ENCODE results near the gene TMEM150B. TPM values are rescaled to one million over a fixed set of nuclear protein-coding genes. Genes with fewer than 3 reads are reported as not detected.

The TMEM150B gene
- total RNA-seq, 2 donors from 2014 or later = 0.73 to 0.95 TPM

- no peak for DNase-seq
- Mint-ChIP-seq H3K4me1 (peaks cover 3% of the 10 kb centered on the region), H3K27me3 (ENCODE audit: insufficient read depth) (no peaks in the 10 kb centered on the region), H3K36me3 (ENCODE audit: low read depth) (peaks cover 18% of the 10 kb centered on the region), H3K27ac (peak overlapping the region; percentile 97), H3K4me3 (peak overlapping the region; percentile 97), H3K9me3 (no peaks in the 10 kb centered on the region)
- Histone ChIP-seq H3K9me3 (ENCODE audit: control insufficient read depth, low read length) (no peaks in the 10 kb centered on the region), H3K27me3 (ENCODE audit: control insufficient read depth, insufficient read depth, low read length, poor library complexity, severe bottlenecking) (no peaks in the 10 kb centered on the region), H3K27ac (ENCODE audit: low read depth, low read length) (peak overlapping the region; percentile 97), H3K9ac (ENCODE audit: extremely low read depth, low read length, poor library complexity, severe bottlenecking) (peak overlapping the region; percentile 72), H3K4me3 (ENCODE audit: low read length) (peak overlapping the region; percentile 87), H3K4me1 (ENCODE audit: control insufficient read depth, insufficient read depth, low read length) (peaks cover 2% of the 10 kb centered on the region), H3K36me3 (ENCODE audit: control insufficient read depth, insufficient read depth, low read length) (peaks cover 18% of the 10 kb centered on the region)
- WGBS, 2 experiments (ENCODE audit: insufficient coverage in 1 of 2, insufficient read length in 1 of 2) = 1% methylated on average over 22 of the region's 23 CpGs; no CpG with 5 or more reads in 1 of the 2 experiments
- no peak for TF ChIP-seq CTCF (conservative IDR thresholded peaks at IDR 0.05)
Observed at GRCh38 chr19:55279340-55279739, 45.8 kb downstream of the TMEM150B start.

GRCh38 chr19:55278391-55279135, 46.6 kb downstream of the TMEM150B start:
- Histone ChIP-seq H3K9ac (ENCODE audit: extremely low read depth, low read length, poor library complexity, severe bottlenecking) (no peak overlapping the region), H3K27me3 (ENCODE audit: control insufficient read depth, insufficient read depth, low read length, poor library complexity, severe bottlenecking) (no peaks in the 10 kb centered on the region), H3K27ac (ENCODE audit: low read depth, low read length) (no peak overlapping the region), H3K36me3 (ENCODE audit: control insufficient read depth, insufficient read depth, low read length) (peaks cover 18% of the 10 kb centered on the region), H3K4me1 (ENCODE audit: control insufficient read depth, insufficient read depth, low read length) (peaks cover 2% of the 10 kb centered on the region), H3K9me3 (ENCODE audit: control insufficient read depth, low read length) (no peaks in the 10 kb centered on the region), H3K4me3 (ENCODE audit: low read length) (peak overlapping the region; percentile 87)
- H3K4me3 Mint-ChIP-seq = peak overlapping the region; percentile 97
- no peak for DNase-seq
- no peaks in the 10 kb centered on the region for H3K27me3 Mint-ChIP-seq (ENCODE audit: insufficient read depth)
- H3K27ac Mint-ChIP-seq = no peak overlapping the region
- no peak for TF ChIP-seq CTCF (conservative IDR thresholded peaks at IDR 0.05)
- H3K36me3 Mint-ChIP-seq (ENCODE audit: low read depth) = peaks cover 24% of the 10 kb centered on the region
- no peaks in the 10 kb centered on the region for H3K9me3 Mint-ChIP-seq
- H3K4me1 Mint-ChIP-seq = peaks cover 3% of the 10 kb centered on the region
- WGBS, 2 experiments (ENCODE audit: insufficient coverage in 1 of 2, insufficient read length in 1 of 2) = 88 to 93% methylated on average over 10 to 11 of the region's 13 CpGs

GRCh38 chr19:55277494-55277893, 47.6 kb downstream of the TMEM150B start:
- Histone ChIP-seq H3K4me1 (ENCODE audit: control insufficient read depth, insufficient read depth, low read length) (peaks cover 2% of the 10 kb centered on the region), H3K36me3 (ENCODE audit: control insufficient read depth, insufficient read depth, low read length) (peaks cover 25% of the 10 kb centered on the region), H3K27me3 (ENCODE audit: control insufficient read depth, insufficient read depth, low read length, poor library complexity, severe bottlenecking) (no peaks in the 10 kb centered on the region), H3K9me3 (ENCODE audit: control insufficient read depth, low read length) (no peaks in the 10 kb centered on the region), H3K27ac (ENCODE audit: low read depth, low read length) (no peak overlapping the region), H3K4me3 (ENCODE audit: low read length) (no peak overlapping the region), H3K9ac (ENCODE audit: extremely low read depth, low read length, poor library complexity, severe bottlenecking) (no peak overlapping the region)
- Mint-ChIP-seq H3K27ac (no peak overlapping the region), H3K36me3 (ENCODE audit: low read depth) (peaks cover 29% of the 10 kb centered on the region), H3K4me3 (no peak overlapping the region), H3K4me1 (peaks cover 3% of the 10 kb centered on the region), H3K9me3 (no peaks in the 10 kb centered on the region), H3K27me3 (ENCODE audit: insufficient read depth) (no peaks in the 10 kb centered on the region)
- TF ChIP-seq CTCF (conservative IDR thresholded peaks at IDR 0.05) = no peak
- 92 to 94% methylated on average over 6 to 17 of the region's 17 CpGs for WGBS, 2 experiments (ENCODE audit: insufficient coverage in 1 of 2, insufficient read length in 1 of 2)
- no peak for DNase-seq
